ENCODE measurements around the gene LRFN2.

LRFN2 gene

DNA sequence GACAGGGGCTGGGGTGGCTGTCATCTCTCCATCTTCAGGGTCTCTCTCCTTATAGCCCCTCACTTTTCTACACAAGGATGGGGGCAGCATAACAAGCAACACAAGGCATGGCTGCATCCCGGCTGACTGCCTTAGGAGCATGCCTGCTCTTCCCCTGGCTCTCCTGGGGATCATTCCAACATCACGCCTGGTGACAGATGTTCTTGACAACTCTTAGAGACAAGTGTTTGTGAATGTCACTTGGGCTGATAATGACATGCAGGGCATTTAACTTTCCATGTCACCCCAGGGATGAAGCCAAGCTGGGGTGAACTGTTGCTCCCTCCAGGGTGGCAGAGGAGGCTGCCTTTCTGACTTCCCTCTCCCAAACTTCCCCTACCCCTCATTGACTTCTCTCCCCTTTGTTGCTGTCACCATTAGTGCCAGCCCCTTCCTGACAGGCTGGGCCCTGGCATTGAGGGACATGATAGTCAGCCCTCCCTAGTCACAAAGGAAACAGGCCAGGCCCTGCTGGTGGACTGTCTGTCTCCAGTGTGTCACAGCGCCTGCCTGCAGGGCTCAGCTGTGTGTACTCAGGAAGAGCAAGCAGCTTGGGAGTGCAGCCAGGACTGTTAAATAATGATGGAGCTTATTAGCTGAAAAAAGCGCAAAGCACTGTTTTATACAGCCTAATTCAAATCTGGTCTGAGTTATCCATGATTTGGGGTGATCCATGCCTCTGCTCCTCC is 161.8 kb downstream of the LRFN2 start:
- DNase-seq = no peak

DNA sequence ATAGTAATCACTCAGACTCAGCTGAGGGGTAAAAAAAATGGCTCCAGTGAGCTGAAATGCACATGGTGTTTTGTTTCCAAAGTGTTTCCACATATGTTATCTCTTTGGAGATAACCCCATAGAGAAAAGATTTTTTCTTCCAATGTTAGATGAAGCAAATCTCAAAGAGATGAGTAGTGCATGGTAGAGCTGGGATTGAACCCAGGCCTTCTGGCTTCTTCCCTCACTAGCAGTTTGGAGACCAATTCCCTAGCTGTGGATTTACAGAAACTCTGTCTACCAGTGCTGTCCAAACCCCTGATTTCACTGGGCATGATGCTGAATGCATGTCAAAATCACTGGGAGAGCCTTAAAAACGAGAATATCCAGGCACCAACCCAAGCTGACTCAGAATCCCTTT is 165.1 kb downstream of the LRFN2 start:
- DNase-seq = no peak

GRCh38 chr6:40419946-40420728 is 167.0 kb downstream of the LRFN2 start:
- no peak for DNase-seq

DNA sequence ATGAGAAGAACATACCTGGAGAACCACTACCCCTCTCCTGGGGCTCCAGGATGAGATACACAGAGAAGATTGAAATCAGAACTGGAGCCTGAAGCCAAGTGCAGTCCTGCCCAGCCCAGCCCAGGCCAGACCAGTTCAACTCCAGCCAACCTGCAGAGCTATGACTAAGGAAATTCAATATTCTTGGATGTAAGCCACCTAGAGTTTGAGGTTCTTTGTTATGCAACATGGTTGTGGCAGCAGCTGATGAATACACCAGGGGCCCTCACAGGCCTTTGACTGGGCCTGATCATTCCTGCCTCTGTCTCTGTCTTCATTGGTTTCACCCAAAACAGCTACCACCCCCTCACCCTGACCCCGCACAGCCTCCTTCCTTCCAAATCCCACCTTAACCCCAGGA is 167.8 kb downstream of the LRFN2 start:
- no peak for DNase-seq

GRCh38 chr6:40417031-40417430 is 170.1 kb downstream of the LRFN2 start:
- DNase-seq = no peak

- no peak for DNase-seq
Observed at GRCh38 chr6:40414617-40415016, 172.5 kb downstream of the LRFN2 start.

DNA sequence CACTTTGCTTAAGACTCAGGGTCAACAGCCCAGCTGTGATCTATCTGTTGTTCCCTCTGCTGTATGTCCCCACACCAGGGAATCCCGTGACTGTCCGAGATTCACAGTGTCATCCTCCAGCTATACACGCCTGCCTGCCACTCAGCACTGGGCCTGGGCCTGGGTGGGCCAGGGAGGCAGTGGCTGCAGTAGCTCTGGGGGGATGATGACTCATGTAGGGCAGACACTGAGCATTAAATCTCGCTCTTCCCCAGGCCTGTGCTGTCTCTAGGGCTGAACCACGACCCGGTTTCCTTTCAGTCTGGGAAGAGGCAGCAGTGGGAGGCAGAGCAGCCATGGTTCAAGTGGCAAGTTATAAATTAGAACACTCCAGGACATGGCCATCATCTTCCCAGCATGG is 173.9 kb downstream of the LRFN2 start:
- no peak for DNase-seq

DNA sequence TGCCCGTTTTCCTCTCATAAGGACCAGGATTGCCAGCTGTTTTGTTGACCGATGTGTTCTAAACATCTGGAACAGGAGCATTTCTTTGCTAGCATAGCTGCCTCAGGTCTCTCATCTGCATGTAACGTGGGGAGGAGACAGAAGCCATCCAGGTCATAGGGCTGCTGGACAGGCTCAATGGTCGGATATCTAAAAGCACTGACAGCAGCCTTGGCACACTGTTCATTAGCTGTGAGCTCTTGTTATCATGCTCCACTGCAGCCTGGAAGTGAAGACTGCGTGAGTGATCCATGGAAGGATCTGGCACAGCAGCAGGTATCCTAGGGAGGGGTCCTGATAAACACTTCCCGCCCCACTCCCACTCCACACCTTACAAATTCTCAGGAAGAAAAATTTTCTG is 175.3 kb downstream of the LRFN2 start:
- no peak for DNase-seq

DNA sequence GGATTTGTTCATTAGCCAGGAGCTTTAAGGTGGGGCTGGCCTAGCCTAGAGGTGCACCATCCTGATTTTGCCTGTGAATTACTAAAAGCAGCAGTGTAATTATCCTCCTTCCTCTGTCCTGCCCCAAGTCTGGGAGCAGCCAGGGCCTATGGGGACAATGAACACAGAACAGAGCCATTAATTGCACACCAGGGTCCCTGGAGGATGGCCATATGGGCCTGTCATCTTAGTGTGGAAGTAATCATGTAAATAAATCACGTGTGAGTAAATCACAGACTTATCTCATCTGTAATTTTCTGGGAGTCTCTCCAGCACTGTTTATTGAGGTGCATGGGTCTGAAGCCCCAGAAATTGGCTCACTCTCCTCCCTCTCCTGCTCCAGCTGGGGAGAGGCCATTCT is 176.3 kb downstream of the LRFN2 start:
- DNase-seq = no peak

- no peak for DNase-seq
Observed at GRCh38 chr6:40409716-40410397, 177.3 kb downstream of the LRFN2 start.

DNA sequence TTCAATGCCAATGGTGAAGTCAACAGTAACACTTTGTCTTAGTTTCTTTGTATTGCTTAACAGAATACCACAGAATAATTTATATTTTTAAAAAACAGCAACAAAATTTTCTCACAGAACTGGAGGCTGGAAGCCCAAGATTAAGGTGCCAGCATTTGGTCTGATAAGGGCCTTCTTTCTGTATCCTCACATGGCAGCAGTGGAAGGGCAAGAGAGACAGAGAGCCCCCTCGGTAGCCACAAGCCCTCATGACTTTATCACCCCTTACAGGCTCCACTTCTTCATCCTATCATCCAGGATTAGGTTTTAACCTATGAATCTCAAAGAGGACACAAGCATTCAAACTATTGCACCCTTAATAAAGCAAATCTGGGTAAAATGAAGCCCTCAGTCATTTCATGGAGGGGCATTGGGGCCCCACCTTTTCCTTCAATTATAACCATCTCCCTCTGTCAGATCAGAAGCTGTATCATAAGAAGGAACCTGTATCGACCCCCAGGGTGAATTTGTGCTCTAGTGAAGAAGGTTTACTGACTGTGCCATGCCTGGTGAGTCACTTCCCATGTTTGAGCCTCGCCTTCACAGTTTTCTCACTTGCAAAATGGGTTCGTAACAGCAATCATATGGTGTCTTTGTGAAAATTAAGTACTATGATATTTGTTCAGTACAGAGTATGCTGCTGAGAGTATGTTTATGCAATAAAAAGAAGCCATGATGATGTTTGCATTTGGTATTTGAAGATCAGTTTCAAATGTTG is 178.2 kb downstream of the LRFN2 start:
- no peak for DNase-seq

- no peak for DNase-seq
Observed at GRCh38 chr6:40407239-40407638, 179.9 kb downstream of the LRFN2 start.

- DNase-seq = no peak
Observed at GRCh38 chr6:40406175-40406574, 181.0 kb downstream of the LRFN2 start.

DNA sequence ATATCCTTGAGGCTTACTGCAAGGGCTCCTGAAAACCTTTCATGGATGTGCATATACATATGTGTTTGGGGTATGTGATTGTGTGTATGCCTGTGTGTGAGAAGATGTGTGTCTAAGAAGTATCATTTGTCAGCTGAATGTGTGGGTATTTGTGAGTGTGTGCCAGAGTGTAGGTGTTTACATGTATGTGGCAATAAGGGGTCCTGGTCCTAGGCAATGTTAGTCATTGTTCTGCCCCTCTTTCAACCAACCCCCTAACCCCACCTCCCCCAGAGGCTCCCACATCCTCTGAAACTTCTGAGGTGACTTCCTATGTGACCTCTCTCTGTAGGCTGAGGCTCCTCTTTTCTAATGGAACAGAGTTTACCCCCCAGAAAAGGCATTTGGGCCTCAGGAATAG is 186.4 kb downstream of the LRFN2 start:
- DNase-seq = no peak

DNA sequence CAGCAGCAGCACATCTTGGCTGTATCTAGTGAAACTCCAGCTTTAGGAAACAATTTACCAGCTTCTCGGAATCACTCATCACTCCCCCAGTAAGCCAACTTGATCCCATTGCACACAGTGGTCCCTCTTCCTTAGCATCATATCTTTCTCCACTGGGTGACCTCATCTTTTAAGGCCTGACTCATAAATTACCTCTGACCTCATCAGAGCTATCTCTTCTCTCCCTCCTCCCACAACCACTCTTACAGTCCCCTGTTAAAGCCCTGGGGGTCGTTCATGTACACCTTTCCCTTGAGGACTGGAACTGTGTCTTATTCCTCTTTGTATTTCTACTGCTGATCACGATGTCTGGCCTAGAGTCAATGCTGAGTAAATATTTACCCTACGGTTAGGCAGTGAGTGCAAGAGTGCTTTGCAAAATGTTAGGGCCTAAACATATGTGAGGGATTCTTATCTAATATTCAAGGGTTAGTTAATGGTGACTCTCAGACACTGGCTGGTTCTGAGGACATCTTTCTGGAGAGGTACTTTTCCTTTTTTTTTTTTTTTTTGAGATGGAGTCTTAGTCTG is 187.2 kb downstream of the LRFN2 start:
- no peak for DNase-seq

DNA sequence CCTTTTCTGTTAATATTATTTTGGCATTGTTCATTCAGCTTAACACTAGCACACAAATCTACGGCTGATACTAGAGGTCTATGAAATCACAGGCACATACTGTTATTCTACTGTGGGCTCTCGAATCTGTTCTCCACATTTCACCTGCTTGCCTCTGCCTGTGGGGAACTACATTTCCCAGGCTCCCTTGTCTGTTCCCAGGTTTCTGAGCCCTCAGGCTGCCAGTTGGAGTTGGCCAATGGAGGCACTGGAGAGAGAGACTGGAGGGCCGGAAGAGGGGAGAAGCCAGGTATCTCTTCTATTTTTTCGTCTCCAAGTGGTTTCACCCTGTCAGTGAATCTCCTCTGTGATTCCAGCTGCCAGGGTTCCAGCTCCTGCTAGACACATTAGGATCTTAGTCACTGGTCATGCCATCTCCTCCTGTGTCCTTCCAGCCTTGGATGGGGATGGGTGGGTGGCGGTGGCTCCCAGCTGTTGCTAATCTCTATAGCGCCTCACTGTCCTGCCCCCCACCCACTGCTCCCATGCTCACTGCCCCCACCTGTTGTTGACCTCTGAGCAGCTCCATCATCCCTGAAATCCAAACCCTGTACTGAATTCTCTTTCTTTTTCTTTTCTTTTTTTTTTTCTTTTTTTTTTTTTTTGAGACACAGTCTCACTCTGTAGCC is 188.2 kb downstream of the LRFN2 start:
- DNase-seq = no peak

DNA sequence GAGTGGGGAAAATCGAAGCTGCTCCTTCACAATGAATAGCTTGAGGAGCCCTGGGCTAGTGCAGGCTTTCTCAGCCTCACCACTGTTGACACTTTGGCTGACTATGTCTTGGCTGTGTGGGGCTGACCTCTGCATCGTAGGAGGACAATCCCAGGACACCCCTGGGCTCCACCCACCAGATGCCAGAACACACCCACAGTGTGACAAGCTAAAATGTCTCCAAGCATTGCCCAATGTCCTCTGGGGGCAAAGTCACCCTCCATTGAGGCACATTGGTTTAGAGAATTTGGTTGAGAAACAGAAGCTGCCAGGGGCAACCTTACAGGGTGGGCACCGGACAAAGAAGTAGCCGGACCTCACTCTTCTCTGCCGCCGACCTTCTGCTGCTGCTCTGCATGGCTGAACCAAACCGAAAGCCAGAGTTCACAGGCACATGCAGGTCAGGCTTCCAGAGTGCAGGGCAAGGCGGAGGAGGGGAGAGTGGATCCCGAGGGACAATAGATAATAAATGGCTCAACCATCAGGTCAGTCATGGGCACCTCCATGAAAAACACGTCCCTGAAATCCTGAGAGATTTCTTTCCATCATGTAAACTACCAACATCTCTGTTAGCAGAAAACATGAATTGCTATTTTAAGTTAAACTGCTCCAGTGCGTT is 189.0 kb downstream of the LRFN2 start:
- no peak for DNase-seq

DNA sequence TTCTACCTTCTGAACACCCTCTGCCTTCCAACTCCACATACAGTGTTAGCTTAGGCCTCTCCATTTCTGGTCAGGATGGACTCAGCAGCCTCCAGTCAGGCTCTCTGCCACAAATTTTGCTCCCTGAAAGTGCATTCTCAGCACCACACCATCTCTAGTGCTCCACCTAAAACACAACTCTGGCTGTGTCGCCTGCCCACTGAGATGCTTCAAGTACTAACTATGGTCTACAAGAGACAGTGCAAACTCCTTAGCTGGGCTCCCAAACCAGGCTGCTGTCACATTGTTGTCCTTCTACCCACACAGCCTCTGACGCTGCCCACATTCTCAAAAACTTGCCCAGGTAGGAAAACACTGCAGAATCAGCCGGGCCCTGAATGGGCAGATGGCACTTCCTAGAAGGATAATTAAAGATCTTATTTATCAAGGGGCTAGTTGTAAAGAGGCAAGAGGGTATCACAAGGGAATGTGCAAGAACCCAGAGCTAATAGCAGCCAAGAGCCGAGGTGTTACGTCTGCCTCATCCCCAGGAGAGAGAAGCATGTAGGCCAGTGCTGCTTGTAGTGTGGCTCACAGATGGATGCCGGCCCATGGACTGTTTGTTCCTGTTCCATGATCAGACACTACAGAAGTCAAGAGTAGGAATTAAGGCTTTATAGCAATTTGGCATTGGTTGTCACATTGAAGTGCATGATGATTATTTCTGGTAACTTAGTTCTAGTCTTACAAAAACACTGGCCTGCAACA is 189.7 kb downstream of the LRFN2 start:
- no peak for DNase-seq

- DNase-seq = no peak
Observed at GRCh38 chr6:40395698-40396076, 191.5 kb downstream of the LRFN2 start.

DNA sequence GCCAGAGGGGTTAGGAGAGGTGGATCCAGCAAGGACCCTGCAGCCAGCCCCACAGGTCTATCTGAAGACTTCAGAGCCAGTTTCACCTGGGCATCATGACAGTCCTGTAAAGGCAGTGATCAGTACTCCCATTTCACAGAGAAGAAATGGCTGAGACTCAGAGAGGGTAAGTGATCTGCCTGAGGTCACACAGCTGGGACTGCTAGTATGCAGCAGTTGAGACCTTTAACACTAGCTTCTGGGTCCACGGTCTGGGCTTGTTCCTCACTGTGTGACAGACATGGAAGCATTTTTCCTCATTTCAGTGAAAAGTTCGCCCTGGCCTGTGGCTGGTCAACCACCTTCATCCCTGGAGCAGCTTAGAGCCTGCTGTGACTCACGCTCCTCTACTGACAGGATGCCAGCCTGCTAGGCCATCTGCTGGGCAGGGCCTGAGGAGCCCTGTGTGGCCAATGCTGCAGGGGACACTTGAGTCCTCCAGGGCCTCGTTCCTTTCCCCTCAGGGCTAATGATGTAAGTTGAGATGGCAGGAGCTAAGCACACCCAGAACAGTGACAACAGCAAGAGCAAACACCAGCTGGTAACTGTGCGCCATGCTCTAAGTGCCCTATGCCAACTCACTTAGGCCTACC is 192.0 kb downstream of the LRFN2 start:
- DNase-seq = no peak

- no peak for DNase-seq
Observed at GRCh38 chr6:40394381-40394780, 192.8 kb downstream of the LRFN2 start.
